Right renal pelvis (tissue), 4 donors: ENCODE results near the gene NKAIN2. TPM values are rescaled to one million over a fixed set of nuclear protein-coding genes. Genes with fewer than 3 reads are reported as not detected.
"Not testable (repeated sequence)": the region's sequence is repeated elsewhere in the genome, so short reads cannot be mapped to it uniquely, and the experiment has no call there.

Experiments
- DNase-seq, 4 donors: peaks; one replicate each; pipeline ENCODE4 v3.0.0-alpha.2; 2013; ENCODE audit warnings: low read depth in 4 of 4, low spot score in 3 of 4, missing footprints in 1 of 4
- polyA plus RNA-seq, 4 donors: library from polyadenylated mRNA; unstranded; fragments of 120-200 nt; gene quantifications; one replicate each; pipeline ENCODE4 v1.2.1, GENCODE V29; 2013; ENCODE audit not compliant: insufficient read length in 4 of 4

Gene NKAIN2
- polyA plus RNA-seq, 4 donors = 16.1 to 34.6 (median 23.6) TPM

DNA sequence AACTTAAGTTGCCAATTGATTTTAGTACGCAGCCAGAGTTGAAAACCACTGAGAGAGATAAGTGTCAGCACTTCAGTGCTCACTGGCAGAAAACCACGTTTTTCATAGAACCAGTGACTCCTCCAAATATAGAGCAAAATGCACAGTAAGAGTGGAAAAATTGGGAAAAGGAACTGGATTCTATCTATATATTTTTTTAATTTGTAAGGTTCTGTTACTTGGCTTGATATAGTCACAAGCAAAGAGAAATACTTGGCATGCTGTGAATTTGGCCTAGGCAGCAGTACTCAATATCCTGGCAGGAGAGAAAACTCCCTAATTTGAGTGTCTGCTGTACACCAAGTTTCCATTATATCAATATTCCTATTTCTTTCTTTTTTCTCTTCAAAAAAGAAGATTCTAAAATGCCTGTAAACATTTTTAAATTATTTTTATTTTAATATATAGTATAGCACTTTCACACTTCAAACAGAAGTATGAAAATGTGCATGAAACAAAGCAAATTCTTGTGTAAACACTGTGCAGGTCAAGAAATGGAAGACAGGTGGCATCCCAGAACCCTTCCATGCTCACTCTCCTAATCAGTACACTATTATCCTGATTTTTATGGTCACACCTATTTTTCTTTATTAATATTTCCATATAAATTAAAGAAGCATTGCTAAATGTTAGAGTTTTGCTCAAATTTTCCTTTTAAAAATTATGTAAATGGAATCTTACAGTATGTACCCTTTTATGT is 596.8 kb downstream of the NKAIN2 start:
- DNase-seq = no peak

DNA sequence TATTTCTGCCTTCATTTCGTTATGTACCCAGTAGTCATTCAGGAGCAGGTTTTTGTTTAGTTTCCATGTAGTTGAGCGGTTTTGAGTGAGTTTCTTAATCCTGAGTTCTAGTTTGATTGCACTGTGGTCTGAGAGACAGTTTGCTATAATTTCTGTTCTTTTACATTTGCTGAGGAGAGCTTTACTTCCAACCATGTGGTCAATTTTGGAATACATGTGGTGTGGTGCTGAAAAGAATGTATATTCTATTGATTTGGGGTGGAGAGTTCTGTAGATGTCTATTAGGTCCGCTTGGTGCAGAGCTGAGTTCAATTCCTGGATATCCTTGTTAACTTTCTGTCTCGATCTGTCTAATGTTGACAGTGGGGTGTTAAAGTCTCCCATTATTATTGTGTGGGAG is 606.8 kb downstream of the NKAIN2 start:
- not testable (repeated sequence) for DNase-seq

DNA sequence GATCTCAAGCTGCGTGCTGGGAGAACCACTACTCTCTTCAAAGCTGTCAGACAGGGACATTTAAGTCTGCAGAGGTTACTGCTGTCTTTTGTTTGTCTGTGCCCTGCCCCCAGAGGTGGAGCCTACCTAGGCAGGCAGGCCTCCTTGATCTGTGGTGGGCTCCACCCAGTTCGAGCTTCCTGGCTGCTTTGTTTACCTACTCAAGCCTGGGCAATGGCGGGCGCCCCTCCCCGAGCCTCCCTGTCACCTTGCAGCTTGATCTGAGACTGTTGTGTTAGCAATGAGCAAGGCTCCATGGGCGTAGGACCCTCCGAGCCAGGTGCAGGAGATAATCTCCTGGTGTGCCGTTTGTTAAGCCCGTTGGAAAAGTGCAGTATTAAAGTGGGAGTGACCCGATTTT is 609.0 kb downstream of the NKAIN2 start:
- DNase-seq = not testable (repeated sequence)

DNA sequence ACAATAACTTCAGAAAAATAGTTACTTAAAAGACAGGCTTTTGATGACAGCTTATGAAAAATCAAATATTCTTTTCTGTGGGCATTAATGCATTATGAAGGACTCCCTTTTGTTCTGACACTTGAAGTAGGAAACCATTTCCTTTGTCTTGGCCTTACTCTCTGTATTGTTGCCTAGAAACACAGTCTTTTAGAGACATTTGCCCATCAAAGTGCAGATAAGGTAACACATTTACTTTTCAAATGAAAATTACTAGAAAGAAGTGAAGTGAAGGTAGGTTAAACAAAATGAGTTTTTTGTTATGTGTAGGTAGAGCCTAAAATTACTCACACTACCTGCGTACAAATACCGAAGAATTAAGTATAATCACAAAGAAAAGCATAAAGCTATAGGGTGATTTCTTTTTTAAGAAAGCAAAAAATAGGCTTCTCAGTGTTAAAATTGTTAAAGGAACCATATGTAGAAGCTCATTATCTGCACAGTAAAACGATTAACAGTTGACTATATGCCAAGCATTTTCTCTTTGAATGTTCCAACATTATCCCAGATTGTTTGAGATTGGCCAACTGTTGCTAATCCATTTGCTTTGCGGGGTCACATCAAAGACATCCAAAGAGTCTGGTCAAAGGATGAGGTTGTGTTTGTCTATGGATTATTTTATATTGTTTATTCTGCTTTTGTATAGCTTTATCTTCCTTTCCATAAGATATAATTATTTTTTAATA is 616.6 kb downstream of the NKAIN2 start:
- peak in 3 of 4 donors; percentile 18 to 39 (median 36) for DNase-seq

DNA sequence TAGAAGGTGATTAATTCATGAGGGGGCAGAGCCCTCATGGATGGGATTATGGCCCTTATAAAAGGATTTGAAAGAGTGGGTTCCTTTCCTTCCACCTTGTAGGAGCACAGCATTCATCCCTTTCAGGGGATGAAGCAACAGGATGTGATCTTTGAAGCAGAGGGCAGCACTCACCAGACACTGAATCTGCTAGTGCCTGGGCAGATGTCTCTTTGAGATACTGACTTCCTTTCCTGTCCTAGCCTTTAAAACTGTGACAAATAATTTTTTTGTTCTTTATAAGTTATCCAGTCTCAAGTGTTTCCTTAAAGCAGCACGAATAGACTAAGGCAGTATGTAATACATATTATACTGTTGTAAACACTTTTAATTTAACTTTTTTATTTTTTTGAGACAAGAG is 620.0 kb downstream of the NKAIN2 start:
- DNase-seq = no peak

DNA sequence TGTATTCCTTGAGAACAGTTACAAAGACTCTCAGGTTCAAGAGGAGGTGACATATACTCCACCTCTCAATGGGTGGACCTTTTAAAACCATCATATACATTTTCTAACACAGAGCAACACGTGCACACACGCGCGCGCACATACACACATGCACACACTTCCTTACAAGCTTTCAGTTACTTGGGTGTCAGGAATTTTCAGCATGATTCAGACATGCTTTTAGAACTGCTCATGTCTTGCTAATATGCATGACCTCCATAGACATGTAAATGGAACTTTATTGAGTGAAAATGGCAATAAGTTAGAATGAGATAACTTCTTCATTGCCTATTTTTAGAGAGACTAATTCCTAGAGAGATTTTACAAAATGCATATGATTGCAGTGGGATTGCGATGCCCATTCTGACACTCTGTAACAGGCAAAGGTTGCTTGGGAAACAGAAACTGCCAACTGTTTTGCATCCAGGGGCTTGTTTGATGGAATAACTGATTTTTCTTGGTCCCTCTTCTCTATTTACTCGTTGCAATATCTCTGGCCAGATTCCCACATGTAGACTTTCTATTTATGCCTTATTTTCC is 627.2 kb downstream of the NKAIN2 start:
- DNase-seq = no peak

DNA sequence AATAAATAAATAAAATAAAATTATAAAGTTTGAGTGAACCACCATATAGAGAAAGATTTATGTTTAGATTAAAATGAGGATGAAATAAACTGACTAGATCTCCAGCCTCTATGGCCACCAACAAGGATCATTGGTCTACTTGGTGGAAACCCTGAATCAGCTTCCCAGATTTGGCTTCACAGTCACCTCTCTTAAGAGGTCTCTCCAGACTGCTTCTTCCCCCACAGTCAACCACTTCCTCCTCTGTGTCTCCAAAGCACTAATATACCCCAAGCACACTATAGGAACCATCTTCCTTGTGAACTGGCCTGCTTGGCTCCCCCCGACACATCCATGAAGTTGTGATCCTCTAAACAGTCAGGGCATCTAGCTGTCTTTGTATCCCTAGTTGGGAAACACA is 629.0 kb downstream of the NKAIN2 start:
- DNase-seq = no peak

DNA sequence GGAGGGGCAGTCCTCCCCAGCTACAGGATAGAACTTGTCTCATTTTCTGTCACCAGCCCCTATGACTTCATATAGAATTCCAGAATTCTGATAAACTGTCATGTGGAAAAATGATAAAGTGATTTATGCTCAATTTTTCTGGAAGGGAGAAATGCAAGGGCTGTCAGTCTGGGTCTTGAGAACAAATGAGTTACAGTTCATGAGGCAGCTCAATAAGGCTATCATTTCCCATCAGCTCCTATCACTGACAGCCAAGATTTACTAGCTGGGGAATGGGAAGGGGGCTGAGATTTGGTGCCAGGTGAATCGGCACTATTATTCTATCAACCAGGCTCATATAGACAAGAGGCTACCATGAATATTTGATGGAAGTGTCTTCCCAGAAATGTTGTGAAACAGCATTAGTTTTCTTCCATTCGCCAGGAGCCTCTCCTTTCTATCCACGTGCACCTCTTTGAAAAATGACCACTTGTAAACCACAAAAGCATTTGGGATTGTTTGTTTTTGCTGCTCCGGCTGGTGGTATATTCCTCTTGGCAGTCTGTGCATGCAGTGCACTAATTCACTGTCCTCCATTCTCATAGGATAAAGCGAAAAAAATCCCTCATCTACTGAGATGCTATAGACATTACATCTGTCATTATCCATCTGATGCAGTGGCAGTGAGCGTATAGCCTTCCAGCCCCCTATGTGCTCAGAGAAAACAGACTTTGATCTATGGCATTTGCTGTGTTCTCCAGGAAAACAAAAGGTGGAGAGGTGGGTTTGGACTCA is 629.9 kb downstream of the NKAIN2 start:
- DNase-seq = no peak

DNA sequence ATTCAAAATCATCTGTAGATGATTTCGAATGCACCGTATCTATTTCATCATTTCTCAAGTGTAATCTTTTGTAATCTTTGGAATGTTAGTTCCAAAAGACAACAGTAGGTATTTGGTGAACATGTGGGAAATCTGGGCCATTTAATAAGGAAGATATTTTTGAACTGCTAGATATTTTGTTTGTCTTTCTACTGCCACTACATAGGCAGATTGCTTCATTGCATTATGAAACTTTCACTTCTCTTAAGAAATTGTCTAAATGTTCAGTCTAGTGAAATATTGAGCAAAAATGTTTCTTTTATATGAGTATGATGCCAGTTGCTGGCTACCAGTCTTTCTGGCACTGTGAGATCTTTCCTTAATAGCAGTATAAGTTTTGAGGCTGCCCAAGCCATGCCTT is 630.8 kb downstream of the NKAIN2 start:
- no peak for DNase-seq

DNA sequence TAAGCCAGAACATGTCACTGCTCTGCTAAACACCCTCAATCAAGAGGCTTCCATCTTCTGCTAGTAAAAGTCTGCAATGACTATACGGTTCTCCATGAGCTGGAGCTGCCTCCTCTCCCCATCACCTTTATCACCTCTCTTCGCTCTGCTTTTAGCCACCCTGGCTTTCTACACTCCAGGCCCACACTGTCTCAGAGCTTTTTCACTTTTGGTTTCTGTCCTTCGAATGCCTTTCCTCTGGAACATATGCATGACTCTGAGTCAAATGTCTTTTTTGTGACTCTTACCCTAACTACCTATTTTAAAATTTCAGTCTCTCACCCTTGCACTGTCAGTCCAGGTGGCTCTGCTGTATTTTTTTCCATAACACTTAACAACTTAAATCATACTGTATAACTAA is 633.1 kb downstream of the NKAIN2 start:
- DNase-seq = no peak

DNA sequence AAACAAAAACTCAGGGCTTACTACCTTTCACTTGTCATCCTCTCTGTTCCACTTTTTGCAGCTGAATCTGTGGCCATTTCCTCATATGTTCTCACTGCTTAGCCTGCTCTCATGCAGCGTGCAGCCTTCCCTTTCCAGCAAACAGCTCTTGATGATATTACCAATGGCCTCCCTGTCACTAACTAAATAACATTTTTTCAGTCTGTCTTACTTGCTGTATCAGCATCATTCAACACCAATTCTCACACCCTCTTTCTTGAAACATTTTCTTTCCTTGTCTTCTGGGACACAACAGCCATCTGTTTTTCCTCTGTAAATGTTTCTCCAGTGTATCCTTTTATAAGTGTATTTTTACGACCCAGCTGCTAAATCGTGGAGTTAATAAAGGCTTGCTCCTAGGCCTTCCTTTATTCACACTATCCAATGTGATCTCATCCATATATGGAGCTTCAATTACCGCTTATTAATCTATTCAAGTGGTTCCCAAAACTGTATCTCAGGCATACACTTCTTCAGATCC is 634.9 kb downstream of the NKAIN2 start:
- no peak for DNase-seq

DNA sequence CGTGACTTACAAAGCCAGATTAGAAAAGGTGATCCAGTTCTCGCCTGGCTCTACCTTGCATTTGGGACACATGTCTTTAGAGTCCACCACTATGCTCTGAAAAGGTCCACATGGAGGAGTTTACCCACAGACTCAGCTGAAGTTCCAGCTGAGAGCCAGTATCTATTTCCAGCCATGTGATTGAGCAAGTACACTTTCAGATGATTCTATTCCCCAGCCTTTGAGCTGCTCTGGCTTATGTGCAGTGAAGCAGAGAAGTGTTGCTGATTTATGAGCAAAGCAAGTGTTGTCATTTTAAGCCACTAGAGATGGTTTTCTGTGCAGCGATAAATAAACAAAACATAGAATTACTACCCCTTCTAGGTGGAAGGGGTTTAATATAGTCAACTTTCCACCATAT is 637.8 kb downstream of the NKAIN2 start:
- DNase-seq = no peak

DNA sequence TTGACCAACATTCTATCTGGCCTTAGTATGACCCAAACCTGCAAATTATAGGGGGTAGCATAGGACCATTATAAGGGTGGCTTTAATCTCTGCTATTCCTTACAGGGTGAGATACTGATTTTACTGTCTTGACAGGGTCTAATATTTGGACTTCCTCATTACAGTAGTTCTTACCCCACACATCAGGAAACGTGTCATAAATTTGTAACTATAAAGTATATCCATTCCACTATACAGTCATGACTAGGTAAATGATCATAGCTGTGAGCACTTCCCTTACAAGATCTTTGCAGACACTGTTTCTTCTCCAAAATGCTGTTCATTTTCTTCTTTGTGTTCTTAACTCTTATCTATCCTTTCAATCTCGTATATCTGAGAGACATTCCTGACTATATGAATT is 639.9 kb downstream of the NKAIN2 start:
- no peak for DNase-seq

DNA sequence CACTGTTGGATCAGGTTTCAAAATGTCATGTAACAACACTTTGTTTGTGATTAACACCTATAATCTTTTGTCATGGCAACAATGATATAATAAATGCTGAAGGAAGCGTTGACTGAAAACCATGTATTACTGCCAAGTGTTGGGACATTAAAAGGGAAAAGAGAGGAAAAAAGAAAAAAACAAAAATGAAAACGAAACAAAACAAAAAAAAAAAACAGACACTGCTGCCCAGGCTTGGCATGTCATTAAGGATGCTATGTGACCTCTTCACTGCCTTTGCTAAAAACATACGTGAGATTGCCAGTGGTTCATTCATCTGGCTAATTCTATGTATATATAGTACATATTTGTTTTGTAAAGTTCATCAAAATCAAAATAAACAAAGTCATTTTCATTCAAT is 641.9 kb downstream of the NKAIN2 start:
- no peak for DNase-seq

DNA sequence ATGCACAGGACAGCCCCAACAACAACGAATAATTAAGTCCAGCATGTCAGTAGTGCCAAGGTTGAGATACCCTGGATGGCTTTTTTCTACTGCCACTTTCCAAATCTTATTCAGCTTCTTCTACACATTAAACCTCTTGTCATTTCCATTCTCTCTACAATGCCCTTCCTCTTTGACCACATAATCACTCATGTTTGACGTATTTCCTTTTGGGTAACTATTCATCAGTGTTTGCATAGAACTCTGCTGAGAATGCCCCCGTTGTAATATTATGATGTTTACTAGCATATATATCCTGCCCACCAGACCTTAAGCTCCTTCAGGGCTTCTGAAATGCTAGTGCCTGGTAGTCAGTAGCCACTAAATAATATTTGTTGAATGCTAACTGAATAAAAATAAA is 643.3 kb downstream of the NKAIN2 start:
- DNase-seq = no peak

DNA sequence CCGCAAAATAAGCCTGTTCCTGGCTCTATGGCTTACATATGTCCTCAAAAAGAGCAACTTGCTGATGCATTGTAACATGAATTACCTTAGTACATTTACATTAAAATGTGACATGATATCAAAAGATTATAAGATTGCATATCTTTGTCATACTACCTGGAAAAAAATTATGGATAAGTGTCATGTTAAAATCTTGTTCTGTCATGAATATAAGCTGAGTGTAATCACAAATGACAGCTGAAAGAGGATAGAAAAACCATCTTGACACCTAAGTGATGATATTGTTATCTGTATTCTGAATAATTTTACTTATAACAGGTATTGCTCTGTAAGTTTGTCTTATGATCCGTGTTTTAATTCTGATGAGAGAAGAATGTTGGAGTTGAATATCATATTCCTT is 655.6 kb downstream of the NKAIN2 start:
- DNase-seq = no peak

DNA sequence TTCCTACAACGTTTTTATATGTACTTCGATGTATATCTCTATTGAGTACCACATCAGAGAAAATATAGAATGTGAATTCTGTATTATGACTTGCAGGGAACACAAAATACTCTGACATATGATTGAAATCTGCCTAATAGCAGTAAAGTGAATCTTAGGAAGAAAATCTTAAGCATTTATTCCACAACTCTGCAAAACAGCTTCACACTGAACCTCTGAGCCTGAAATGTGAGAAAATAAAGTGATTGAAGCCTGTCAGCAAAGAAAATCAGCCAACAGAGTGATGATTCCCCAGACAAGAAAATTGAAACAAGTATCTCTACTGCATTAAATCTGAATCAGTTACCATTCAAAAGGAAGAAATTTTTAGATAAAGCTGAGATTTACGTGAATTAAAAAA is 659.1 kb downstream of the NKAIN2 start:
- no peak for DNase-seq

DNA sequence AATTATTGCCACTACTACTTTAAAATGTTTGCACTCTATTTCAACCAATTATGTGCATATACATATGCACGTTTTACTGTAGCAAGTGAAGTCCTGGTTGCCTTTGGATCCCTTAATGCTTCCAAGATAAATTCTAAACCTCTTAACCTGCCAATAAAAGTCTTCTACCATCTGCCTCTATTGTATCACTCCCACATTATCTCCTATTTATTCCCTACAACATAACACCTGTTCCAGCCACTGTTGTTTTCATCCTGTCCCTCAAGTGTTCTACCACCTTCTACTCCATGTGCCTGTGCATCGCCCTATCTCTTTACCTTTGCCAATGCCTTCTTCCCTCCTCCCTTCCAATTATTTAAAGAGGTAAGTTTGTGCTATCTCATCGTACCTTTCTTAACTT is 659.6 kb downstream of the NKAIN2 start:
- DNase-seq = no peak

DNA sequence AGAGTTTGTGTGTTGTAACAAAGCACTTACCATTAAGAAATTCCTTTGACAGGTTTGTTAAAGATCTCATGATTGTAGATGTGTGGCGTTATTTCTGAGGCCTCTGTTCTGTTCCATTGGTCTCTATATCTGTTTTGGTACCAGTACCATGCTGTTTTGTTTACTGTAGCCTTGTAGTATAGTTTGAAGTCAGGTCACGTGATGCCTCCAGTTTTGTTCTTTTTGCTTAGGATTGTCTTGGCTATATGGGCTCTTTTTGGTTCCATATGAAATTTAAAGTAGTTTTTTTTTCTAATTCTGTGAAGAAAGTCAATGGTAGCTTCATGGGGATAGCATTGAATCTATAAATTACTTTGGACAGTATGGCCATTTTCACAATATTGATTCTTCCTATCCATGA is 660.9 kb downstream of the NKAIN2 start:
- DNase-seq = not testable (repeated sequence)

DNA sequence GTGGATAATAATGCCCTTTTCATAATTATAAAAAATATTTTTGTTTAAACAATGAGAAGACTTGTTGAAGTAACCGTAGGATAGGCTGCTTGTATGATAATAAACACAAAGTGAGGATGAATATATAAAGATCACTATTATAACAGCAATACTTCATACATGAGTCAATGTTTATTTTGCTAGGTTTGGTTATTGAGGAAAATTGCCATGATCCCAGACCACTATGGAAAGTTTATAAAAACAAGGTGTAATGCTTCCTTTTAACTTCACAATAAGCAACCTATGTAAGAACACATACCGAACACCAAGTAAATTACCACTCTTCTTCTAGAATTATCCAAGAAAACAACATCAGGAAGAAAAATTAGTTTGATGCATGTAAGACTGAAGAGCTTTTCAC is 663.3 kb downstream of the NKAIN2 start:
- DNase-seq = no peak

DNA sequence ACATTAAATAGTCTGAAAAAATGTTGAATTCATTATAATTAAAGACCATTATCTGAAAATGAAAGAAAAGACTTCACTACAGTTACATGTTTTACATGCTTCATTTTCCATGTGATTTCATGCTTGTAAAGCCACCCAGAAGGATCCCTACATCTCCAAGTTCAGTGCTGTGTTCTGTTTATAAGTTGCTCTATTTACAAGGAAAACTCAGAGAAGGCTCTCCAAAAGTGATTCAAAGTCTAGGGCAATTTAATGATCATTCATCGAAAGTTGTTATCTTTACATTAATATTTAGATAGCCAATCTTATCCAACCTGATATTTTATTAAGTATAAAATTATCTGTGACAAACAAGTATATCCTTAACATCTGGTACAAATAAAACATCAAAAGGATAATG is 663.7 kb downstream of the NKAIN2 start:
- no peak for DNase-seq
